Activated B cell treated with CpG ODN at 0.5 μM for 24 hours (primary cell): ENCODE results near the gene KLHL29. TPM values are rescaled to one million over a fixed set of nuclear protein-coding genes. Genes with fewer than 3 reads are reported as not detected.

Experiments used
- ATAC-seq: fragments of 200-7000 bp; cut with Tn5 transposase; one replicate; pipeline ENCODE4 v1.10.0; 2021; ENCODE audit warnings: low read depth, mild to moderate bottlenecking, moderate library complexity
- CTCF ChIA-PET: fragments of 350-600 bp; sonication (Branson Sonifier 250); formaldehyde crosslinking; loops from one replicate; lab custom pipeline; 2021; ENCODE audit warnings: antibody characterized with exemption; lab: Charles Lee
- POLR2A ChIA-PET: fragments of 350-600 bp; sonication (Branson Sonifier 250); formaldehyde crosslinking; loops from one replicate; lab custom pipeline; 2021; ENCODE audit warnings: antibody characterized with exemption; lab: Charles Lee
- DNase-seq: peaks from one replicate; pipeline ENCODE4 v3.0.0; 2022
- H3K27ac Mint-ChIP-seq: one replicate; pipeline ENCODE4 v1.8.0; 2020; ENCODE audit warnings: mixed read lengths
- H3K27me3 Mint-ChIP-seq: one replicate; pipeline ENCODE4 v1.8.0; 2021; ENCODE audit warnings: mixed read lengths
- H3K36me3 Mint-ChIP-seq: one replicate; pipeline ENCODE4 v1.8.0; 2021; ENCODE audit warnings: low read depth, mixed read lengths
- H3K4me1 Mint-ChIP-seq: one replicate; pipeline ENCODE4 v1.8.0; 2021; ENCODE audit warnings: mixed read lengths
- H3K4me3 Mint-ChIP-seq: one replicate; pipeline ENCODE4 v1.8.0; 2020; ENCODE audit warnings: mild to moderate bottlenecking, mixed read lengths
- H3K9me3 Mint-ChIP-seq: one replicate; pipeline ENCODE4 v1.8.0; 2020; ENCODE audit warnings: mixed read lengths
- CTCF ChIP-seq: fragments of 200-600 bp; IDR thresholded peaks from one replicate; pipeline ENCODE4 v1.8.0; 2022; ENCODE audit warnings: antibody characterized with exemption, mild to moderate bottlenecking
- intact Hi-C: fragments of 100-400 bp; cut with micrococcal nuclease; formaldehyde crosslinking; loops from one replicate; pipeline ENCODE4 v1.15.1; 2024
- total RNA-seq: library from RNA; stranded (reverse); gene quantifications from 2 replicates; pipeline ENCODE4 v1.2.3, GENCODE V29; 2022

KLHL29 gene
- total RNA-seq, 1 donor from 2014 or later = 2.5 TPM

- intact Hi-C loops = no loop called here
- DNase-seq (no peak), ATAC-seq (no peak)
- Mint-ChIP-seq H3K36me3 (no peaks in the 10 kb centered on the region), H3K9me3 (no peaks in the 10 kb centered on the region), H3K27me3 (peaks cover 10% of the 10 kb centered on the region), H3K4me3 (no peak overlapping the region), H3K27ac (no peak overlapping the region), H3K4me1 (peaks cover 6% of the 10 kb centered on the region)
- ChIA-PET CTCF (no interaction called here), POLR2A (no interaction called here)
- no peak for TF ChIP-seq CTCF
Measured at GRCh38 chr2:23659328-23659727, 274.3 kb downstream of the KLHL29 start.

- H3K36me3 Mint-ChIP-seq = no peaks in the 10 kb centered on the region
- no peak for ATAC-seq
- peaks cover 6% of the 10 kb centered on the region for H3K4me1 Mint-ChIP-seq
- H3K27me3 Mint-ChIP-seq = peaks cover 10% of the 10 kb centered on the region
- CTCF ChIA-PET = no interaction called here
- POLR2A ChIA-PET = no interaction called here
- intact Hi-C loops = no loop called here
- no peak for DNase-seq
- TF ChIP-seq CTCF = no peak
- no peak overlapping the region for H3K27ac Mint-ChIP-seq
- no peaks in the 10 kb centered on the region for H3K9me3 Mint-ChIP-seq
- no peak overlapping the region for H3K4me3 Mint-ChIP-seq
Measured at GRCh38 chr2:23659773-23660172, 274.8 kb downstream of the KLHL29 start.

GRCh38 chr2:23660237-23660636 is 275.3 kb downstream of the KLHL29 start:
- ChIA-PET POLR2A (no interaction called here), CTCF (no interaction called here)
- TF ChIP-seq CTCF = no peak
- Mint-ChIP-seq H3K27me3 (peaks cover 10% of the 10 kb centered on the region), H3K9me3 (no peaks in the 10 kb centered on the region), H3K4me3 (no peak overlapping the region), H3K4me1 (peaks cover 6% of the 10 kb centered on the region), H3K27ac (no peak overlapping the region), H3K36me3 (no peaks in the 10 kb centered on the region)
- ATAC-seq = no peak
- no peak for DNase-seq
- intact Hi-C loops = no loop called here

- H3K4me3 Mint-ChIP-seq = no peak overlapping the region
- H3K4me1 Mint-ChIP-seq = peaks cover 6% of the 10 kb centered on the region
- DNase-seq (no peak), ATAC-seq (no peak)
- no peaks in the 10 kb centered on the region for H3K36me3 Mint-ChIP-seq
- peaks cover 10% of the 10 kb centered on the region for H3K27me3 Mint-ChIP-seq
- CTCF ChIA-PET = no interaction called here
- POLR2A ChIA-PET = no interaction called here
- no peak for TF ChIP-seq CTCF
- intact Hi-C loops = no loop called here
- H3K9me3 Mint-ChIP-seq = no peaks in the 10 kb centered on the region
- no peak overlapping the region for H3K27ac Mint-ChIP-seq
Measured at GRCh38 chr2:23661276-23662050, 276.5 kb downstream of the KLHL29 start.

- peaks cover 7% of the 10 kb centered on the region for H3K27me3 Mint-ChIP-seq
- no peak overlapping the region for H3K27ac Mint-ChIP-seq
- ATAC-seq = no peak
Measured at GRCh38 chr2:23662466-23662865, 277.5 kb downstream of the KLHL29 start.

More at GRCh38 chr2:23662466-23662865, 277.5 kb downstream of the KLHL29 start:
- Mint-ChIP-seq H3K4me1 (peaks cover 6% of the 10 kb centered on the region), H3K4me3 (no peak overlapping the region), H3K36me3 (no peaks in the 10 kb centered on the region), H3K9me3 (no peaks in the 10 kb centered on the region)
- CTCF ChIA-PET = no interaction called here
- no peak for DNase-seq
- intact Hi-C loops = no loop called here
- POLR2A ChIA-PET = no interaction called here
- TF ChIP-seq CTCF = no peak
